ENCODE measurements around the gene MAPKAP1. TPM values are rescaled to one million over a fixed set of nuclear protein-coding genes. Genes with fewer than 3 reads are reported as not detected.

Gene MAPKAP1
- total RNA-seq, 2 donors from 2014 or later, result 75.3 to 91.6 TPM

DNA sequence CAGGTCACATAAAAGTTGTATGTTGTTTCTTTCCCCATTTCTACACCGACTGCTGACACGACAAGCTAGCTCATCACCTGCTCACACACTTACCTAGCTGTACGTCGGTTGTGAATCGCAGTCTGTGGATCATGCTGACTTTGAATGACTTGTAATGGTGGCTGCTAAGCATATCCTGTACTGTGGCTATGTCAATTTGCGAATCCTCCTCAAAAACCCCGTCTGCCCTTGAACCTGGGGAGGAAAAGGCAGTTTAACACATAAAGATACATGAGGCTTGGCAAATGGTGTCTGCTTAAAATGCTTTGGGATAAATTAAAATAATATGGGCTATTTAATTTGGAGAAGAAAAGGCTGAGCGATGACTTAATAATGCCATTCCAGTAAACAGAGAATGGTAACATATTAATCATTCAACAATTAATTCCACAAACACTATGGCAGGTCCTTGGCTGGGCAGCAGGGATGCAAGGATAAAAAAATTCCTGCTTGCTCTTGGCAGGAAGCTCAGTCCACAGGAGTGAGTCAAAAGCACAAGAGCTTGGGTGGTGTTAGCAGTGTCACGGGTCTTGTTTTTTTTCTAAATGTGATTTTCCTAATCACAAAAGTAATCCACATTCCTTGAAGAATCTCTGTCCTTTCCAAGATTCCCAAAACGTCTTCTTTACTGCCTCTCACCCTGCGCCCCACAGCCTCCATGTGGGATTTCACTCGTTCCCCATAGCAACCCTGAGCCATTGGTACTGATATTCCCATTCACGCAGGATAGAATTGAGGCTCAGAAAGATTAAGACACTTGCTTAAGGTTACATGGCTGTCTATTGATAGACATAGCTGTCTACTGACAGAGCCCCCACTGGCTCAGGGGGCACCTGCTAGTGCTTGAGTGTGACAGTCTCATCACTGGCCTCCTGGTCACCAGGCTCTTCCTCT is 222.4 kb downstream of the MAPKAP1 start:
- no peaks in the 10 kb centered on the region for H3K4me1 ChIP-seq (ENCODE audit: control insufficient read depth, insufficient read depth, low read length)
- H3K27ac ChIP-seq (ENCODE audit: low read depth, low read length), result no peak overlapping the region
- H3K27me3 Mint-ChIP-seq (ENCODE audit: insufficient read depth), result no peaks in the 10 kb centered on the region
- DNase-seq, result no peak
- WGBS, 2 experiments (ENCODE audit: insufficient coverage in 1 of 2, insufficient read length in 1 of 2), result 89 to 95% methylated on average over 3 to 13 of the region's 13 CpGs
- H3K27ac Mint-ChIP-seq, result no peak overlapping the region
- no peaks in the 10 kb centered on the region for H3K9me3 Mint-ChIP-seq
- no peak overlapping the region for H3K4me3 ChIP-seq (ENCODE audit: low read length)
- H3K36me3 ChIP-seq (ENCODE audit: control insufficient read depth, insufficient read depth, low read length), result peaks cover 7% of the 10 kb centered on the region
- H3K36me3 Mint-ChIP-seq (ENCODE audit: low read depth), result peaks cover 17% of the 10 kb centered on the region
- H3K9me3 ChIP-seq (ENCODE audit: control insufficient read depth, low read length), result no peaks in the 10 kb centered on the region
- no peak overlapping the region for H3K9ac ChIP-seq (ENCODE audit: extremely low read depth, low read length, poor library complexity, severe bottlenecking)
- TF ChIP-seq, protein P1, sequence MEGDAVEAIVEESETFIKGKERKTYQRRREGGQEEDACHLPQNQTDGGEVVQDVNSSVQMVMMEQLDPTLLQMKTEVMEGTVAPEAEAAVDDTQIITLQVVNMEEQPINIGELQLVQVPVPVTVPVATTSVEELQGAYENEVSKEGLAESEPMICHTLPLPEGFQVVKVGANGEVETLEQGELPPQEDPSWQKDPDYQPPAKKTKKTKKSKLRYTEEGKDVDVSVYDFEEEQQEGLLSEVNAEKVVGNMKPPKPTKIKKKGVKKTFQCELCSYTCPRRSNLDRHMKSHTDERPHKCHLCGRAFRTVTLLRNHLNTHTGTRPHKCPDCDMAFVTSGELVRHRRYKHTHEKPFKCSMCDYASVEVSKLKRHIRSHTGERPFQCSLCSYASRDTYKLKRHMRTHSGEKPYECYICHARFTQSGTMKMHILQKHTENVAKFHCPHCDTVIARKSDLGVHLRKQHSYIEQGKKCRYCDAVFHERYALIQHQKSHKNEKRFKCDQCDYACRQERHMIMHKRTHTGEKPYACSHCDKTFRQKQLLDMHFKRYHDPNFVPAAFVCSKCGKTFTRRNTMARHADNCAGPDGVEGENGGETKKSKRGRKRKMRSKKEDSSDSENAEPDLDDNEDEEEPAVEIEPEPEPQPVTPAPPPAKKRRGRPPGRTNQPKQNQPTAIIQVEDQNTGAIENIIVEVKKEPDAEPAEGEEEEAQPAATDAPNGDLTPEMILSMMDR (conservative IDR thresholded peaks at IDR 0.05), result no peak
- H3K27me3 ChIP-seq (ENCODE audit: control insufficient read depth, insufficient read depth, low read length, poor library complexity, severe bottlenecking), result no peaks in the 10 kb centered on the region
- no peak overlapping the region for H3K4me3 Mint-ChIP-seq
- H3K4me1 Mint-ChIP-seq, result peaks cover 27% of the 10 kb centered on the region

DNA sequence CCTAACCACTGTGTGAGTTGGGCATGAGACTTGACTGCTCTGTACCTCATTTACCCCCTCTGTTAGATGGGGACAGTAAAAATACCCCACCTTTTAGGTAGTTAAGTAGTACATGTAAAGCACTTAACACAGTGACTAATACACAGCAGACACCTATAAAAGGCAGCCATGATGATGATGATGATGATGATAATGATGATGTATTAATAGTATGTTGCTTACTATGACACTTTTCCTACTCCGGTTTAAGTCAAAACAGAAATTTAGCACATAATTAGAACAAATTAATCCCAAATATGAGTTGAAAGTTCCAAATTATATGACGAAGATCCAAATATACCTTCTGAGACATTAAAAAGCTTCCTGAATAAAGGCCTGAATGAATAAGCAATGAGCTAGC is 223.3 kb downstream of the MAPKAP1 start:
- no peak overlapping the region for H3K9ac ChIP-seq (ENCODE audit: extremely low read depth, low read length, poor library complexity, severe bottlenecking)
- H3K9me3 Mint-ChIP-seq, result no peaks in the 10 kb centered on the region
- H3K9me3 ChIP-seq (ENCODE audit: control insufficient read depth, low read length), result no peaks in the 10 kb centered on the region
- H3K27me3 Mint-ChIP-seq (ENCODE audit: insufficient read depth), result no peaks in the 10 kb centered on the region
- peaks cover 22% of the 10 kb centered on the region for H3K36me3 Mint-ChIP-seq (ENCODE audit: low read depth)
- H3K4me3 ChIP-seq (ENCODE audit: low read length), result no peak overlapping the region
- TF ChIP-seq, protein P1 (conservative IDR thresholded peaks at IDR 0.05), result no peak
- H3K4me1 Mint-ChIP-seq, result peaks cover 27% of the 10 kb centered on the region
- H3K27ac Mint-ChIP-seq, result no peak overlapping the region
- no peak for DNase-seq
- no peaks in the 10 kb centered on the region for H3K4me1 ChIP-seq (ENCODE audit: control insufficient read depth, insufficient read depth, low read length)
- no peak overlapping the region for H3K27ac ChIP-seq (ENCODE audit: low read depth, low read length)
- no peak overlapping the region for H3K4me3 Mint-ChIP-seq
- H3K36me3 ChIP-seq (ENCODE audit: control insufficient read depth, insufficient read depth, low read length), result peaks cover 7% of the 10 kb centered on the region
- H3K27me3 ChIP-seq (ENCODE audit: control insufficient read depth, insufficient read depth, low read length, poor library complexity, severe bottlenecking), result no peaks in the 10 kb centered on the region
- WGBS, 2 experiments (ENCODE audit: insufficient coverage in 1 of 2, insufficient read length in 1 of 2), result 83 to 93% methylated on average over 2 of the region's 2 CpGs

DNA sequence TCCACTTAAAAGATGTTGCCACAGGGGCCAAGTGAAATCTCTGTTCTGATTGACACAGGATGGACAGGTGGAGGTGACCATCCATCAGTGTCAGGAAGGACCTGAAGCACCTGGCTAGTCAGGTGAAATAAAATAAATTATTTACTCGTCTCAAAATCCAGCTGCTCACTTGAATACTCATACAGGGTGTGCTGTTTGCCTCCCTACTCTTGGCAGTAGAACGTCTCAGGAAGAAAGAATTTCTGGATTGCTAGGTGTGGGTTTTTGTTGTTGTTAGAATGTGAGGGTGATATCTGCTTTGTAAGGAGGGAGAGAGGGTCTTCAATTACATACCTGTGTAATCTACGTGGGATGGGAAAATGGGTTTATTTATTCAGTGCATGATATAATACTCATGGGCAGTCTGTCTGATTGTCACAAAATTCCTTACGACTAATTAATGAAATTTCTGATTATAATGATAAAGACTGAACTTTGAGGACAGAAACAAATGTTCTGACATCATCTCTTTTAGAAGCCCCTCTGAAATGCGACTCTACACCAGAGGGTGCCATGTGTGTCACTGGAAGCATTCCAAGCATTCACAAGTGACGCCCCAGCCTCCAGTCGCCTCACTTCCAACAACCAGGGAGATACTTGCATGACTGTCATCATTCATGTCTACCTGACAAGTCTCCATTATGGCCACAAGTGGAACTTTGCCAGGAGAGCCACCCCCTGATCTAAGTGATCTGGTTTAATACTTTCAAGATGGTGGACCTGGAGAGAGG is 227.0 kb downstream of the MAPKAP1 start:
- 90 to 94% methylated on average over 5 to 7 of the region's 7 CpGs for WGBS, 2 experiments (ENCODE audit: insufficient coverage in 1 of 2, insufficient read length in 1 of 2)
- no peak for DNase-seq
- no peaks in the 10 kb centered on the region for H3K27me3 ChIP-seq (ENCODE audit: control insufficient read depth, insufficient read depth, low read length, poor library complexity, severe bottlenecking)
- H3K4me3 ChIP-seq (ENCODE audit: low read length), result no peak overlapping the region
- peaks cover 32% of the 10 kb centered on the region for H3K36me3 Mint-ChIP-seq (ENCODE audit: low read depth)
- no peaks in the 10 kb centered on the region for H3K9me3 ChIP-seq (ENCODE audit: control insufficient read depth, low read length)
- H3K4me3 Mint-ChIP-seq, result no peak overlapping the region
- H3K27ac Mint-ChIP-seq, result peak overlapping the region; percentile 28
- TF ChIP-seq, protein P1 (conservative IDR thresholded peaks at IDR 0.05), result no peak
- H3K27ac ChIP-seq (ENCODE audit: low read depth, low read length), result no peak overlapping the region
- H3K9me3 Mint-ChIP-seq, result no peaks in the 10 kb centered on the region
- peaks cover 15% of the 10 kb centered on the region for H3K4me1 Mint-ChIP-seq
- H3K27me3 Mint-ChIP-seq (ENCODE audit: insufficient read depth), result no peaks in the 10 kb centered on the region
- H3K36me3 ChIP-seq (ENCODE audit: control insufficient read depth, insufficient read depth, low read length), result peaks cover 7% of the 10 kb centered on the region
- no peak overlapping the region for H3K9ac ChIP-seq (ENCODE audit: extremely low read depth, low read length, poor library complexity, severe bottlenecking)
- no peaks in the 10 kb centered on the region for H3K4me1 ChIP-seq (ENCODE audit: control insufficient read depth, insufficient read depth, low read length)
